Measurements from ENCODE around the gene VPS16. TPM values are rescaled to one million over a fixed set of nuclear protein-coding genes. Genes with fewer than 3 reads are reported as not detected.

VPS16 gene
- total and polyA plus RNA-seq, 2 of the 8 experiments (the other 6 are each of a cell fraction or from before 2014, with no cell fraction given): 23.8 to 25.9 TPM

- Histone ChIP-seq H2BK120ac (replicated peaks; ENCODE audit: low read depth, low read length) (no peak overlapping the region), H3K9me3 (ENCODE audit: insufficient read depth in 2 of 2, low read depth in 1 of 2, low read length in 1 of 2) (no peaks in the 10 kb centered on the region), H2AK5ac (ENCODE audit: low read depth, low read length) (no peak overlapping the region), H3K18ac (ENCODE audit: extremely low read depth, low read length) (no peak overlapping the region), H3K27me3 (replicated peaks in 1 of 4; ENCODE audit: control insufficient read depth in 3 of 4, extremely low read depth in 1 of 4, insufficient read depth in 3 of 4, low read length in 3 of 4) (no peaks in the 10 kb centered on the region), H3K4me3 (ENCODE audit: extremely low read depth in 1 of 4, insufficient read depth in 2 of 4, low read depth in 3 of 4, low read length in 4 of 4) (no peak overlapping the region), H3K23ac (ENCODE audit: insufficient read length) (no peak overlapping the region), H4K5ac (ENCODE audit: insufficient read length, low read depth, low read length) (no peak overlapping the region), H3K23me2 (ENCODE audit: low read depth, low read length) (peaks cover 2% of the 10 kb centered on the region; the same call in 1 of the 2 replicates), H2BK15ac (ENCODE audit: low read length) (no peak overlapping the region), H3K56ac (replicated peaks; ENCODE audit: insufficient read length, low read depth, low read length) (no peak overlapping the region), H3K36me3 (ENCODE audit: control insufficient read depth in 2 of 4, insufficient read depth in 4 of 4, low read length in 3 of 4) (no peaks in the 10 kb centered on the region), H3K27ac (ENCODE audit: low read depth, low read length) (no peak overlapping the region), H3K9ac (replicated peaks in 1 of 4; ENCODE audit: extremely low read depth in 1 of 4, low read depth in 3 of 4, low read length in 3 of 4) (no peak overlapping the region), H3K79me1 (ENCODE audit: low read depth, low read length) (peaks cover 10% of the 10 kb centered on the region), H4K20me1 (replicated peaks in 1 of 2; ENCODE audit: control insufficient read depth in 1 of 2, insufficient read depth in 2 of 2, low read length in 2 of 2) (peaks cover 3 to 5% of the 10 kb centered on the region in 2 experiments), H3K4me2 (ENCODE audit: insufficient read depth in 1 of 2, low read depth in 2 of 2, low read length in 2 of 2) (no peak overlapping the region), H3K14ac (ENCODE audit: insufficient read length) (no peak overlapping the region), H3K4me1 (replicated peaks in 1 of 4; ENCODE audit: control insufficient read depth in 3 of 4, insufficient read depth in 4 of 4, low read length in 3 of 4) (no peaks in the 10 kb centered on the region), H2BK12ac (ENCODE audit: low read depth, low read length) (no peak overlapping the region), H2BK5ac (ENCODE audit: low read depth, low read length) (no peak overlapping the region), H4K8ac (ENCODE audit: extremely low read depth, insufficient read depth, low read length) (no peak overlapping the region), H2BK20ac (ENCODE audit: low read length) (no peak overlapping the region), H3K4ac (replicated peaks; ENCODE audit: insufficient read length, low read depth, low read length) (no peak overlapping the region), H2AFZ (ENCODE audit: low read length) (no peak overlapping the region), H4K91ac (replicated peaks; ENCODE audit: insufficient read length, low read length) (no peak overlapping the region), H3K79me2 (ENCODE audit: control insufficient read depth in 1 of 2, insufficient read depth in 2 of 2, low read length in 2 of 2) (peaks cover 5 to 83% of the 10 kb centered on the region in 2 experiments)
- FAIRE-seq: no peak
- DNase-seq (ENCODE audit: low read depth in 1 of 2, low spot score in 2 of 2): no peak
- TF ChIP-seq TAF7 (optimal IDR thresholded peaks at IDR 0.05; ENCODE audit: borderline replicate concordance, low read depth, low read length) (no peak), CBX5 (IDR thresholded peaks at IDR 0.05; ENCODE audit: low read depth, low read length) (no peak), ZNF274 (IDR thresholded peaks at IDR 0.05; ENCODE audit: borderline replicate concordance, extremely low read depth, low read length) (no peak), TBP (IDR thresholded peaks at IDR 0.05; ENCODE audit: low read depth, low read length) (no peak), CTBP2 (IDR thresholded peaks at IDR 0.05; ENCODE audit: borderline replicate concordance, insufficient read depth, insufficient read length, low read length) (no peak), MAFK (IDR thresholded peaks at IDR 0.05; ENCODE audit: low read depth, low read length) (no peak)
- 84% methylated on average over 2 of the region's 2 CpGs; no CpG with 5 or more reads in 1 of the 2 experiments for WGBS, 2 experiments (ENCODE audit: extremely low coverage in 1 of 2, insufficient coverage in 1 of 2, insufficient read length in 1 of 2, insufficient replicate concordance in 2 of 2, low coverage in 1 of 2, low lambda C conversion rate in 2 of 2, missing lambda C conversion rate in 1 of 2)
- POLR2A ChIA-PET (ENCODE audit: partially characterized antibody): no interaction called here
- CTCF ChIA-PET (ENCODE audit: partially characterized antibody): interaction anchor here (1.0 kb wide), 1 partner anchor 26 kb away, joined by 3 read pairs; no protein-coding TSS in a partner anchor
Observed at GRCh38 chr20:2891343-2891742, 50.8 kb downstream of the VPS16 start.
